ENCODE results near the gene SPNS1.
A peak's percentile ranks its signal among the peaks of the same experiment; 100 is the strongest.
"Not testable (repeated sequence)": the region's sequence is repeated elsewhere in the genome, so short reads cannot be mapped to it uniquely, and the experiment has no call there.

The SPNS1 gene

GRCh38 chr16:28992496-28992895 lies 17.9 kb downstream of the SPNS1 start:
- Histone ChIP-seq H3K4me3 (ENCODE audit: low read length) (no peak overlapping the region), H3K9me3 (ENCODE audit: insufficient read depth, low read length) (no peaks in the 10 kb centered on the region)

GRCh38 chr16:28998837-28999236 lies 24.3 kb downstream of the SPNS1 start:
- no peaks in the 10 kb centered on the region for H4K20me1 ChIP-seq (ENCODE audit: insufficient read depth, low read length)
- H3K4me2 ChIP-seq (ENCODE audit: low read length) = no peak overlapping the region
- H3K4me1 ChIP-seq (ENCODE audit: low read length) = peaks cover 2% of the 10 kb centered on the region; the same call in 1 of the 2 replicates
- H3K9ac ChIP-seq (ENCODE audit: low read length) = no peak overlapping the region
- no peaks in the 10 kb centered on the region for H3K79me2 ChIP-seq (ENCODE audit: low read length)
- no peak overlapping the region for H3K27ac ChIP-seq (ENCODE audit: low read length)
- TF ChIP-seq CTCF (IDR thresholded peaks at IDR 0.05; ENCODE audit: low read depth, low read length) (no peak), EZH2phosphoT487 (IDR thresholded peaks at IDR 0.05; ENCODE audit: low read depth) (no peak)
- H3K27me3 ChIP-seq (ENCODE audit: low read depth, low read length) = no peaks in the 10 kb centered on the region
- no peaks in the 10 kb centered on the region for H3K36me3 ChIP-seq (replicated peaks; ENCODE audit: low read depth, low read length)
- no peak overlapping the region for H3K4me3 ChIP-seq (ENCODE audit: low read length)
- H2AFZ ChIP-seq (ENCODE audit: low read depth, low read length) = no peak overlapping the region
- H3K9me3 ChIP-seq (ENCODE audit: insufficient read depth, low read length) = no peaks in the 10 kb centered on the region

More at GRCh38 chr16:28992496-28992895, 17.9 kb downstream of the SPNS1 start:
- H4K20me1 ChIP-seq (ENCODE audit: insufficient read depth, low read length) = no peaks in the 10 kb centered on the region
- TF ChIP-seq EZH2phosphoT487 (IDR thresholded peaks at IDR 0.05; ENCODE audit: low read depth) (no peak), CTCF (IDR thresholded peaks at IDR 0.05; ENCODE audit: low read depth, low read length) (no peak)
- H3K4me2 ChIP-seq (ENCODE audit: low read length) = no peak overlapping the region
- H2AFZ ChIP-seq (ENCODE audit: low read depth, low read length) = no peak overlapping the region
- no peak overlapping the region for H3K27ac ChIP-seq (ENCODE audit: low read length)
- no peaks in the 10 kb centered on the region for H3K4me1 ChIP-seq (ENCODE audit: low read length)
- H3K9ac ChIP-seq (ENCODE audit: low read length) = no peak overlapping the region
- H3K79me2 ChIP-seq (ENCODE audit: low read length) = no peaks in the 10 kb centered on the region
- H3K27me3 ChIP-seq (ENCODE audit: low read depth, low read length) = no peaks in the 10 kb centered on the region
- H3K36me3 ChIP-seq (replicated peaks; ENCODE audit: low read depth, low read length) = peaks cover under 1% of the 10 kb centered on the region

GRCh38 chr16:28999577-28999976 lies 25.0 kb downstream of the SPNS1 start:
- Histone ChIP-seq H2AFZ (ENCODE audit: low read depth, low read length) (peak overlapping the region; percentile 25; the same call in 1 of the 2 replicates), H3K4me1 (ENCODE audit: low read length) (peaks cover 2% of the 10 kb centered on the region; the same call in 1 of the 2 replicates), H4K20me1 (ENCODE audit: insufficient read depth, low read length) (no peaks in the 10 kb centered on the region), H3K27me3 (ENCODE audit: low read depth, low read length) (no peaks in the 10 kb centered on the region), H3K79me2 (ENCODE audit: low read length) (no peaks in the 10 kb centered on the region), H3K4me3 (ENCODE audit: low read length) (no peak overlapping the region), H3K36me3 (replicated peaks; ENCODE audit: low read depth, low read length) (no peaks in the 10 kb centered on the region), H3K27ac (ENCODE audit: low read length) (no peak overlapping the region), H3K4me2 (ENCODE audit: low read length) (no peak overlapping the region), H3K9me3 (ENCODE audit: insufficient read depth, low read length) (no peaks in the 10 kb centered on the region), H3K9ac (ENCODE audit: low read length) (no peak overlapping the region)
- TF ChIP-seq CTCF (IDR thresholded peaks at IDR 0.05; ENCODE audit: low read depth, low read length) (no peak), EZH2phosphoT487 (IDR thresholded peaks at IDR 0.05; ENCODE audit: low read depth) (no peak)

- Histone ChIP-seq H3K4me3 (ENCODE audit: low read length) (no peak overlapping the region), H3K4me2 (ENCODE audit: low read length) (no peak overlapping the region), H3K79me2 (ENCODE audit: low read length) (no peaks in the 10 kb centered on the region), H3K9me3 (ENCODE audit: insufficient read depth, low read length) (no peaks in the 10 kb centered on the region), H2AFZ (ENCODE audit: low read depth, low read length) (no peak overlapping the region), H3K36me3 (replicated peaks; ENCODE audit: low read depth, low read length) (no peaks in the 10 kb centered on the region), H3K9ac (ENCODE audit: low read length) (no peak overlapping the region), H4K20me1 (ENCODE audit: insufficient read depth, low read length) (no peaks in the 10 kb centered on the region), H3K4me1 (ENCODE audit: low read length) (peaks cover 2% of the 10 kb centered on the region; the same call in 1 of the 2 replicates), H3K27me3 (ENCODE audit: low read depth, low read length) (no peaks in the 10 kb centered on the region), H3K27ac (ENCODE audit: low read length) (no peak overlapping the region)
- no peak for TF ChIP-seq CTCF (IDR thresholded peaks at IDR 0.05; ENCODE audit: low read depth, low read length)
- no peak for TF ChIP-seq EZH2phosphoT487 (IDR thresholded peaks at IDR 0.05; ENCODE audit: low read depth)
Measured at GRCh38 chr16:29000019-29000418, 25.4 kb downstream of the SPNS1 start.

GRCh38 chr16:29004496-29005139 lies 30.0 kb downstream of the SPNS1 start:
- not testable (repeated sequence) for H3K9ac ChIP-seq (ENCODE audit: low read length); H3K4me1 ChIP-seq (ENCODE audit: low read length); H3K27ac ChIP-seq (ENCODE audit: low read length); H2AFZ ChIP-seq (ENCODE audit: low read depth, low read length); H3K27me3 ChIP-seq (ENCODE audit: low read depth, low read length); H3K79me2 ChIP-seq (ENCODE audit: low read length); H3K9me3 ChIP-seq (ENCODE audit: insufficient read depth, low read length); H3K4me3 ChIP-seq (ENCODE audit: low read length); H3K4me2 ChIP-seq (ENCODE audit: low read length); H4K20me1 ChIP-seq (ENCODE audit: insufficient read depth, low read length); H3K36me3 ChIP-seq (replicated peaks; ENCODE audit: low read depth, low read length)
